Stimulated activated CD4-positive, alpha-beta T cell treated with anti-CD3 and anti-CD28 coated beads, Interleukin-12 subunit alpha, Interleukin-12 subunit beta, amount 100 ng/mL, for 24 hours (primary cell): ENCODE measurements around the gene GRAP.

Source experiments
- DNase-seq, 2 experiments: peaks; one replicate each; pipeline ENCODE4 v3.0.0-alpha.2; 2020; ENCODE audit warnings: low read depth in 2 of 2

GRAP gene

DNA sequence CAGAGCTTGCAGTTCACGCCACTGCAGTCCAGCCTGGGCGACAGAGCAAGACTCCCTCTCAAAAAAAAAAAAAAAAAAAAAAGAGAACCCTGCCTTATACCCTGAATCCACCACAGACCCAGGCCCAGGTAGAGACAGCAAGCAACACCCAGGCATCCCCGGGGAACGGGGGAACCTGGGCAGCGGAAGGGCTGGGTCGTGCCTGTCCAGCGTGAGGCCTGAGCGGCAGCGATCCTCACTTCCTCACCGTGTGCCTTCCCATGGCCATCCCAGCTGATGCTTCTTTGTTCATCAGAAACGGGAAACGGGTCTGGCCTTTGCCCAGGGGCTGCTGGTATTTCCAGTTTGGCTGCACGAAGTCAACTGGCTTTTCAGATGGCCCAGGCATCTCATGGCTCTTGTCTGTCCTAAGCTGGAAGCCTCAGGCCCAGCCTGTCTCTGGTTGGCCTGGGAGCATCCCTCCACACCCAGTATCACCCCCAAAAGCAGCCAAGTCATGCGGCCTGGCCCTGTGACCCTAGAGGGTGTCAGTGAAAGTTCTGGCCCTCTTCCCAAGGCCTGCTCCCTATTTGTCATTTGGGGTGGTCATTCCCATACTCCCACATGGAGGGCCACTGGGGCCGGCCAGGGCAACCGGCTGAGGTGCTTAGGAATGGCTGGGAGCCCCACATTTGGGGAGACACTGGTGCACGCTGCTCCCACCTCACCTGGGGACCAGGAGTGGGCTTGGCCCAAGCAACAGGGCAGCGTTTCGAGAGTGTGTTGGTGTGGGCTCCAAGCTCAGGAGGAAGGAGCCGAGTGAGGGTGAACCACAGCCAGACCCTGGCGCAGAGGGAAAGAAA lies 62.3 kb downstream of the GRAP start:
- DNase-seq = no peak

GRCh38 chr17:18981642-18982424 lies 64.9 kb downstream of the GRAP start:
- no peak for DNase-seq

DNA sequence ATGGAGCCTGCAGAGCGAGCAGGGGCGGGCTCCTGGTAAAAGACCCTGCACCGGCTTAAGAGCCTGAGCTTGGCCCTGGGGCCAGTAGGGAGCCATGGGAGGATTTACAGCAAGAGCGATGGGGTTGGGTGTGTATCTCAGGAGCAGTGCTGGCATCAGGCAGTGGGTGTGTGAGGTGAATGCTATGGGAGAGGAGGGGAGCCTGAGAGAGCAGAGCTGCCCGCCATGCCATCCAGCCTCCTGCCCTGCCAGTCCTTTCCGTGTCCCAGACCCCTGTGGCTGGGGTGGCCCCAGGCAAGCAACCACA lies 65.5 kb downstream of the GRAP start:
- DNase-seq = no peak

GRCh38 chr17:18980682-18981334 lies 65.9 kb downstream of the GRAP start:
- DNase-seq = no peak

DNA sequence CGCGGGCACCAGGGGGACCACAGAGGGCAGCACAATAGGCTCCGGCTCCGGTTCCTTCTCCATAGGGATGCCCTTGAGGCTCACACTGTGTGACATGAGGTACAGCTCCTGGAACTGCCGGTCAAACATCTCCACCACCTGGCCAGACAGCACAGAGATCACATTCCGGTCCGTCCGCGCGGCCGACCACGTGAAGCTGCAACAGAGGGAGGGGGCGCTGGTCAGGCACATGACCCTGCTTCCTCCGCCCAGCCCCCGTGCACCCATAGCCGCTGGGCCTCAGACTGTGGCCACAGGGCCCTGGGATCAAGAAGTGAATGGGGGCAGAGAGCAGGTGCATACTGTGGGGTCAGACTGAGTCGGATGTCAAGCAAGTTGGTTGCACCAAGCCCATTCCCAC lies 68.1 kb downstream of the GRAP start:
- no peak for DNase-seq

DNA sequence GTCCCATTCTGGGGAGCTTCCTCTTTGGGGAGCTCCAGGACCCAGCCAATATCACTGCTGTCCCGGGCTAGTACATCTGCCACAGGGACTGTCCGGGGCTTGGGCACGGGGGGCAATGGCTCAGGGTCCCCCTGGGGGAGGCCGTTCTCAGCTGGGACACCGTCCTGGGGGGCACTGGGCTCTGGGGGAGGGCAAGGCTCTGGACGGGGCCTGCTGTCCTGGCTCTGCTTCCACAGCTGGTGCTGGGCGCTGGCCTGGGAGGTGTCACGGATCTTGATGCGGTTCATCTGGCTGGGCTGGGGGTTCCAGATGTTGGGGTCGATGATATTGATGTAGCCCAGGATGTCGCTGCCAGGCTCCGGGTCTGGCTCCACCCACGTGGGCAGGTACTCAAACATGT lies 68.7 kb downstream of the GRAP start:
- DNase-seq = no peak

DNA sequence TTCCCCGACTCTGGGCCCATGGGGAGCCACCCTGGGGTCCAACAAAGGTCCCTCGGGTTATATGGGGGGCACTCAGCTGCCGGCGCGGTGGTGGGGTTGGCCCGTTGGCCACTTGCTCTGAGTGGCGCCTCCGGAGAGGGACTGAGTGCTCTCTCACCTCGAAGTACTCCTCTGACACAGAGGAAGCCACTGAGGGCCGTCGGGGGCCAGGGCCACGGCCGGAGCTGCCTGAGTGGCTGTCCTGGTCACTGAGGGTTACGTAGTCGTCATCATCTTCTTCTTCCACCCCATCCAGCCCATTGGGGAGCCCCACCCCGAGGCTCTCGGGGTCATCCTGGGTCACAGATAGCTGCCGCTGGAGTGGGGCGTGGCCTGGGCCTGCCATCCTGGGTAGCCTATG lies 69.1 kb downstream of the GRAP start:
- no peak for DNase-seq

- DNase-seq = no peak
Observed at GRCh38 chr17:18977021-18977420, 69.7 kb downstream of the GRAP start.

GRCh38 chr17:18976201-18976600 lies 70.6 kb downstream of the GRAP start:
- no peak for DNase-seq

DNA sequence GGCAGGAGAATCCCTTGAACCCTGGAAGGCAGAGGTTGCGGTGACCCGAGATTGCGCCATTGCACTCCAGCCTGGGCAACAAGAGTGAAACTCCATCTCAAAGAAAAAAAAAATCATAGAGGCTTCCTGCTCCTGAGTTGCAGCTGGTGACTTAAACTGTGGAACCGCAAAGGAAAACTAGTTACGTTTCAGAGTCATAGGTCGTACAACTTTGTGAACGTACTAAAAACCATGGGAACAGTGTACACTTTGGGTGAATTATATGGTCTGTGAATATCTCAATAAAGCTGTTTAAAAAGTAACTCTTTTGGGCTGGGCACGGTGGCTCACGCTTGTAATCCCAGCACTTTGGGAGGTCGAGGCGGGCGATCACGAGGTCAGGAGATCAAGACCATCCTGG lies 71.2 kb downstream of the GRAP start:
- no peak for DNase-seq

GRCh38 chr17:18974407-18975149 lies 72.2 kb downstream of the GRAP start:
- DNase-seq = no peak

GRCh38 chr17:18971801-18972200 lies 75.0 kb downstream of the GRAP start:
- no peak for DNase-seq
